ENCODE results near the gene MDM1. TPM values are rescaled to one million over a fixed set of nuclear protein-coding genes. Genes with fewer than 3 reads are reported as not detected.
A peak's percentile ranks its signal among the peaks of the same experiment; 100 is the strongest.

The MDM1 gene
- total RNA-seq, 6 experiments from 2014 or later, result 7.3 to 9.1 (median 7.8) TPM

DNA sequence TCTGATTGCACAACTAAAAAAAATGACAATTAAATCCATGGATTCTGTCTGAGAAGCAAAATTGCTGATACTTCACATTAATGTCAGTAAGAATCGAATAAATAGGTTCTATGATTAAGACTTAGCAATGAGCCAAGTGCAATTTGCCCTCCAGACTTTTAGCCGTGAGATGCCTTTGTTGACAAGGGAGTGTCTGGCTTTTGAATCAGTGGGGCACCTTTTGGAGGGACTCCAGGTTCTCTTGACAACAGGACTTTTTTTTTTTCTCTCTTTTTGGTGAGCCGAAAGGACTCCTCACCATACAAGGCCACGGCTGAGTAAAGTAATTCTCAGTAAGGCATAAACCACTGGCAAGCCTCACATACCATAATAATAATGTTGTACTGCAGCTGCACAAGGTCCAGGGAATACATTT, 4.7 kb upstream of the MDM1 start:
- H3K4me3 Mint-ChIP-seq, result no peak overlapping the region
- no peak for DNase-seq
- H3K9me3 Mint-ChIP-seq, result no peaks in the 10 kb centered on the region
- H3K27me3 Mint-ChIP-seq (ENCODE audit: insufficient read depth), result peaks cover 3% of the 10 kb centered on the region
- peaks cover 39% of the 10 kb centered on the region for H3K4me1 Mint-ChIP-seq (ENCODE audit: low read depth)
- no peaks in the 10 kb centered on the region for H3K36me3 Mint-ChIP-seq (ENCODE audit: low read depth)
- no peak overlapping the region for H3K27ac Mint-ChIP-seq
- TF ChIP-seq CTCF (IDR thresholded peaks at IDR 0.05), result no peak

DNA sequence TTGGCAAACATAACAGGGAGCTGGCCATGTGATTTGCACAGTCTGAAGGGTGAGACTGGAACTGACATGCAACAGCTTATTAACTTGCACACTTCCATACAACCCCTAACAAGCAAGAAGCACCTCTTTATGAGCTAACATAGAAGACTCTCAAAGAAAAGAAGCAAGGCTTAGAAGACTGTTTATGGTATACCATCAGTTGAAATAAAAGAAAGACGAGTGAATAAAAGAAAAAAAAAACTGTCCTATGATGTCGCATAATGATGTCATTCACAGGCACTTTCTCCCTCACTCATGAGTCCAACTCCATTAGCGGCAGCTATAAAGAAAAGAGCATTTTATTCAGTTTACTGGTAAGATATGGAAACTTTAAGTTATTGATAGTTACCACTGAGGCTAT, 3.3 kb upstream of the MDM1 start:
- H3K4me3 Mint-ChIP-seq, result no peak overlapping the region
- peaks cover 44% of the 10 kb centered on the region for H3K4me1 Mint-ChIP-seq (ENCODE audit: low read depth)
- no peak overlapping the region for H3K27ac Mint-ChIP-seq
- DNase-seq, result no peak
- no peaks in the 10 kb centered on the region for H3K9me3 Mint-ChIP-seq
- peaks cover 3% of the 10 kb centered on the region for H3K27me3 Mint-ChIP-seq (ENCODE audit: insufficient read depth)
- no peaks in the 10 kb centered on the region for H3K36me3 Mint-ChIP-seq (ENCODE audit: low read depth)
- no peak for TF ChIP-seq CTCF (IDR thresholded peaks at IDR 0.05)

GRCh38 chr12:68334132-68334531, 2.0 kb upstream of the MDM1 start:
- no peak overlapping the region for H3K4me3 Mint-ChIP-seq
- no peak for DNase-seq
- no peak overlapping the region for H3K27ac Mint-ChIP-seq
- H3K36me3 Mint-ChIP-seq (ENCODE audit: low read depth), result no peaks in the 10 kb centered on the region
- no peaks in the 10 kb centered on the region for H3K9me3 Mint-ChIP-seq
- peaks cover 3% of the 10 kb centered on the region for H3K27me3 Mint-ChIP-seq (ENCODE audit: insufficient read depth)
- peaks cover 37% of the 10 kb centered on the region for H3K4me1 Mint-ChIP-seq (ENCODE audit: low read depth)
- no peak for TF ChIP-seq CTCF (IDR thresholded peaks at IDR 0.05)

- H3K4me3 Mint-ChIP-seq, result peak overlapping the region; percentile 90
- DNase-seq, result no peak
- H3K9me3 Mint-ChIP-seq, result no peaks in the 10 kb centered on the region
- H3K27ac Mint-ChIP-seq, result peak overlapping the region; percentile 44
- no peaks in the 10 kb centered on the region for H3K36me3 Mint-ChIP-seq (ENCODE audit: low read depth)
- no peak for TF ChIP-seq CTCF (IDR thresholded peaks at IDR 0.05)
- H3K4me1 Mint-ChIP-seq (ENCODE audit: low read depth), result peaks cover 31% of the 10 kb centered on the region
- H3K27me3 Mint-ChIP-seq (ENCODE audit: insufficient read depth), result peaks cover 3% of the 10 kb centered on the region
These were observed 817 bp upstream of the MDM1 start for GRCh38 chr12:68332728-68333630.

- H3K36me3 Mint-ChIP-seq (ENCODE audit: low read depth), result no peaks in the 10 kb centered on the region
- no peak for DNase-seq
- H3K27ac Mint-ChIP-seq, result 0 out of 2 replicates have a peak overlapping the region, but pooled peaks have one; percentile 57
- TF ChIP-seq CTCF (IDR thresholded peaks at IDR 0.05), result no peak
- H3K27me3 Mint-ChIP-seq (ENCODE audit: insufficient read depth), result peaks cover 3% of the 10 kb centered on the region
- H3K4me3 Mint-ChIP-seq, result peak overlapping the region; percentile 90
- no peaks in the 10 kb centered on the region for H3K9me3 Mint-ChIP-seq
- H3K4me1 Mint-ChIP-seq (ENCODE audit: low read depth), result peaks cover 24% of the 10 kb centered on the region
These were observed 678 bp downstream of the MDM1 start for GRCh38 chr12:68331500-68331868.
